ENCODE results near the gene TRPC5OS.

The TRPC5OS gene

GRCh38 chrX:111848541-111848940 is 27.4 kb upstream of the TRPC5OS start:
- Histone ChIP-seq H3K9ac (ENCODE audit: low read length) (no peak overlapping the region), H3K4me3 (ENCODE audit: low read length) (no peak overlapping the region), H3K27ac (ENCODE audit: low read length) (no peak overlapping the region), H2AFZ (ENCODE audit: low read length) (no peak overlapping the region), H3K79me2 (ENCODE audit: low read length) (no peaks in the 10 kb centered on the region), H3K4me2 (ENCODE audit: low read depth, low read length) (no peak overlapping the region), H3K4me1 (ENCODE audit: low read length) (no peaks in the 10 kb centered on the region), H3K9me2 (replicated peaks; ENCODE audit: insufficient read depth, low read length) (no peaks in the 10 kb centered on the region), H4K20me1 (ENCODE audit: insufficient read depth, low read length) (no peaks in the 10 kb centered on the region), H3K9me3 (replicated peaks; ENCODE audit: insufficient read depth, low read length) (no peaks in the 10 kb centered on the region), H3K36me3 (replicated peaks; ENCODE audit: insufficient read depth, low read length) (no peaks in the 10 kb centered on the region), H3F3A (ENCODE audit: insufficient read depth, low read length) (no peaks in the 10 kb centered on the region), H3K27me3 (replicated peaks; ENCODE audit: insufficient read depth, low read length) (no peaks in the 10 kb centered on the region)
- TF ChIP-seq EZH2 (optimal IDR thresholded peaks at IDR 0.05; ENCODE audit: low read depth, low read length) (no peak), CTCF (IDR thresholded peaks at IDR 0.05; ENCODE audit: low read length) (no peak), EZH2phosphoT487 (IDR thresholded peaks at IDR 0.05; ENCODE audit: low read length) (no peak)
- DNase-seq: no peak

DNA sequence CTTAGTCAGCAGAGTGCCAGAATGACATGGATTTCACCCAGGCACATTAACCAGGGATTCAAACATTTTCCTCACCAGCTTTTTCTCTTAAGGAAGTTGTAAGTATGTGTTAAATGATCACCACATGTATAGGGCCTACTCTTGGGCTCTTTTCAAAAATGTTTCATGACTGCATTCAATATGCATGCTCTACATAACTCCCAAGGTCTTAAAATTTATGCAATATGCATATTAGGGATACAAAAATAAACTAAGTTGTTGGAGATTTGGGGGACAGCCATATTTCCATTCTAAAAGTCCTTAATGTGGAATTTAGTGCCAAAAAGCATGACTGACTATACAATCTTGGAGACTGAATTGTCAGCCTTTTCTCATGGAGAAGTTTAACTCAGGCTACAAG is 25.0 kb upstream of the TRPC5OS start:
- Histone ChIP-seq H4K20me1 (ENCODE audit: insufficient read depth, low read length) (no peaks in the 10 kb centered on the region), H3K4me2 (ENCODE audit: low read depth, low read length) (no peak overlapping the region), H3K4me1 (ENCODE audit: low read length) (no peaks in the 10 kb centered on the region), H3K9me2 (replicated peaks; ENCODE audit: insufficient read depth, low read length) (no peaks in the 10 kb centered on the region), H3K9me3 (replicated peaks; ENCODE audit: insufficient read depth, low read length) (no peaks in the 10 kb centered on the region), H3K79me2 (ENCODE audit: low read length) (no peaks in the 10 kb centered on the region), H3K27ac (ENCODE audit: low read length) (no peak overlapping the region), H2AFZ (ENCODE audit: low read length) (no peak overlapping the region), H3K9ac (ENCODE audit: low read length) (no peak overlapping the region), H3K27me3 (replicated peaks; ENCODE audit: insufficient read depth, low read length) (no peaks in the 10 kb centered on the region), H3F3A (ENCODE audit: insufficient read depth, low read length) (no peaks in the 10 kb centered on the region), H3K36me3 (replicated peaks; ENCODE audit: insufficient read depth, low read length) (no peaks in the 10 kb centered on the region), H3K4me3 (ENCODE audit: low read length) (no peak overlapping the region)
- TF ChIP-seq EZH2phosphoT487 (IDR thresholded peaks at IDR 0.05; ENCODE audit: low read length): no peak
- TF ChIP-seq CTCF (IDR thresholded peaks at IDR 0.05; ENCODE audit: low read length): no peak
- TF ChIP-seq EZH2 (optimal IDR thresholded peaks at IDR 0.05; ENCODE audit: low read depth, low read length): no peak
- DNase-seq: no peak

DNA sequence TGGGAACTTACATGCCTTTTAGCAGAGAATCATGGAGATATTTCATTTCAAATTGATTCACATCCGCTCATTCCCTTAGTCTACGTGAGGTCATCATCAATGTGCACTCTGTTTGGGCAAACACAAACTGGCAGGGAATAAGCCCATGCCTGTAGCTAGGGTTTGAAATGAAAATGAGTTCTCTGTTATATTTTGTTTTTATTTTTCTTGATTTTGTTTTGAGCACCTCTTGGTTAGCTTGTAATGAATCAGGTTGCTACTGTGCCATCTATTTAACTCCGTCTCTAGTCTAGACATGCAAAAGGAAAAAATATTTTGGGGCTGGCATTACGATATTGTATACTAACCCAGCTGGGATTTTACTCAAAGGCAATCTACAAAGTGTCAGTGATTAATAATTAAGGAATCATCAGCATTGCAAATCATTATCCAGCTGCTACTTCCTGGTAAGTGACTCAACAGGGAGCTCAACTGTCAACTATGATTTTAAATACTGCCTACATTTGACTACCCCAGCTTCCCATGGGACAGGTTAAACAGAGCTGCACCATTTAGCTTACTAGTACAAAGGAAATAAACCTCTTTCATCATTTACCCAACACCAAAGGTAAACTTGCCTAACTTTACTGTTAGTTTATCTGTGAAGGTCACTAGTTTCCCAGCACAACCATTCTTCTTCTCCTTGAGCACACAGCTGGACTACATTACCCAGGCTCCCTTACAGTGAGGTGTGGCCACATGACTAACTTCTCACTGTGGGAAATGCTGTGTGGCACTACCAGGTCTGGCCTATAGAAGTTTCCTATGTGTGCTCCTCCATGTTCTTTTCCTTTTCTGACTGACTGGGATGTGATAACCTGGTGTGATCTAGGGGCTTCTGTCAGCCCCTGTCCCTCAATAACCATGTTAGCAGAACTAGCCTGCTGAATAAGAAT is 21.2 kb upstream of the TRPC5OS start:
- Histone ChIP-seq H3K27ac (ENCODE audit: low read length) (no peak overlapping the region), H2AFZ (ENCODE audit: low read length) (no peak overlapping the region), H3K4me2 (ENCODE audit: low read depth, low read length) (no peak overlapping the region), H3K9me3 (replicated peaks; ENCODE audit: insufficient read depth, low read length) (no peaks in the 10 kb centered on the region), H3F3A (ENCODE audit: insufficient read depth, low read length) (no peaks in the 10 kb centered on the region), H3K4me1 (ENCODE audit: low read length) (no peaks in the 10 kb centered on the region), H3K4me3 (ENCODE audit: low read length) (no peak overlapping the region), H3K79me2 (ENCODE audit: low read length) (no peaks in the 10 kb centered on the region), H3K9ac (ENCODE audit: low read length) (no peak overlapping the region), H3K36me3 (replicated peaks; ENCODE audit: insufficient read depth, low read length) (no peaks in the 10 kb centered on the region), H4K20me1 (ENCODE audit: insufficient read depth, low read length) (no peaks in the 10 kb centered on the region), H3K9me2 (replicated peaks; ENCODE audit: insufficient read depth, low read length) (no peaks in the 10 kb centered on the region), H3K27me3 (replicated peaks; ENCODE audit: insufficient read depth, low read length) (no peaks in the 10 kb centered on the region)
- TF ChIP-seq EZH2phosphoT487 (IDR thresholded peaks at IDR 0.05; ENCODE audit: low read length): no peak
- no peak for TF ChIP-seq CTCF (IDR thresholded peaks at IDR 0.05; ENCODE audit: low read length)
- TF ChIP-seq EZH2 (optimal IDR thresholded peaks at IDR 0.05; ENCODE audit: low read depth, low read length): no peak
- no peak for DNase-seq
